GM12878 (cell line): Measurements from ENCODE around the gene EXOC4. TPM values are rescaled to one million over a fixed set of nuclear protein-coding genes. Genes with fewer than 3 reads are reported as not detected.

Experiments
- ATAC-seq: fragments of 200-7000 bp; cut with Tn5 transposase; 3 replicates; pipeline ENCODE4 v1.9.1; 2020; ENCODE audit warnings: mild to moderate bottlenecking, moderate library complexity
- BruUV-seq: library from RNA; stranded (reverse); fragments of 400-500 nt; replicated peaks from 2 replicates; lab custom pipeline; 2021; lab: Mats Ljungman, UMichigan
- CTCF ChIA-PET: fragments of 300-600 bp; sonication (Branson Sonifier 250); formaldehyde crosslinking; extraction: SDS; loops from one replicate; lab custom pipeline; 2021; ENCODE audit warnings: inconsistent platforms; lab: Yijun Ruan, JAX
- POLR2A ChIA-PET: fragments of 350-600 bp; formaldehyde crosslinking; extraction: SDS; loops from one replicate; lab custom pipeline; 2021; ENCODE audit warnings: inconsistent platforms; lab: Charles Lee
- RAD21 ChIA-PET: fragments of 300-600 bp; sonication (Branson Sonifier 250); formaldehyde crosslinking; loops from one replicate; lab custom pipeline; 2023; ENCODE audit warnings: antibody characterized with exemption; ENCODE audit not compliant: unreplicated experiment; lab: Charles Lee
- SMC1A ChIA-PET: fragments of 300-600 bp; sonication (Branson Sonifier 250); formaldehyde crosslinking; loops from one replicate; lab custom pipeline; 2023; ENCODE audit not compliant: unreplicated experiment, uncharacterized antibody; lab: Charles Lee
- DNase-seq: peaks from one replicate; pipeline ENCODE4 v3.0.0-alpha.2; 2011; ENCODE audit warnings: low read depth, low spot score
- FAIRE-seq: peaks from 3 replicates; lab custom pipeline; 2011; peaks lifted over from hg19 to GRCh38; lab: Jason Lieb, UNC
- H2AFZ ChIP-seq: 2 replicates; pipeline ENCODE4 v1.6.0; 2011; ENCODE audit warnings: low read depth, low read length, control low read depth; ENCODE audit not compliant: control insufficient read depth
- H3K27ac ChIP-seq: 2 replicates; pipeline ENCODE4 v1.5.1; 2011; ENCODE audit warnings: control low read depth; ENCODE audit not compliant: control insufficient read depth, insufficient read depth
- H3K27me3 ChIP-seq, 2 experiments: replicated peaks in 1 of 2; 2 replicates each; pipeline versions ENCODE4 v1.6.0 to v1.6.1; 2011; ENCODE audit warnings: low read length in 1 of 2; ENCODE audit not compliant: control insufficient read depth in 2 of 2, insufficient read depth in 2 of 2
- H3K36me3 ChIP-seq, 2 experiments: 2 replicates each; pipeline ENCODE4 v1.5.1; 2011; ENCODE audit warnings: low read length in 1 of 2; ENCODE audit not compliant: control insufficient read depth in 2 of 2, insufficient read depth in 2 of 2
- H3K4me1 ChIP-seq: 2 replicates; pipeline ENCODE4 v1.6.1; 2011; ENCODE audit warnings: mild to moderate bottlenecking, low read length, moderate library complexity, mixed read lengths; ENCODE audit not compliant: control insufficient read depth, insufficient read depth
- H3K4me2 ChIP-seq: 2 replicates; pipeline ENCODE4 v1.6.0; 2011; ENCODE audit warnings: control low read depth; ENCODE audit not compliant: control insufficient read depth, insufficient read depth
- H3K4me3 ChIP-seq: fragments of 200-600 bp; sonication (generic); 2 replicates; pipeline ENCODE4 v1.5.1; 2016
- H3K79me2 ChIP-seq: 2 replicates; pipeline ENCODE4 v1.6.0; 2011; ENCODE audit warnings: low read length; ENCODE audit not compliant: control insufficient read depth, insufficient read depth
- H3K9ac ChIP-seq: 2 replicates; pipeline ENCODE4 v1.8.0; 2011; ENCODE audit warnings: low read length, control low read depth, mixed read lengths; ENCODE audit not compliant: control insufficient read depth, insufficient read depth
- H3K9me3 ChIP-seq: replicated peaks from 3 replicates; pipeline ENCODE4 v1.5.1; 2011; ENCODE audit warnings: mild to moderate bottlenecking, low read length; ENCODE audit not compliant: control insufficient read depth, insufficient read depth
- H4K20me1 ChIP-seq: 2 replicates; pipeline ENCODE4 v1.6.0; 2011; ENCODE audit not compliant: control insufficient read depth, insufficient read depth
- ATF2 ChIP-seq: IDR thresholded peaks from 2 replicates; pipeline ENCODE4 v1.6.1; 2012; ENCODE audit warnings: low read length, inconsistent platforms
- CHD2 ChIP-seq: IDR thresholded peaks from 2 replicates; pipeline ENCODE4 v1.6.1; 2011; ENCODE audit warnings: low read depth, low read length, improper control_type of control experiment, borderline replicate concordance
- CREB1 ChIP-seq: IDR thresholded peaks from 2 replicates; pipeline ENCODE4 v1.6.1; 2012; ENCODE audit warnings: low read depth, mild to moderate bottlenecking, inconsistent platforms
- FOXK2 ChIP-seq: fragments of 450-650 bp; IDR thresholded peaks from 2 replicates; pipeline ENCODE4 v1.6.1; 2017; ENCODE audit warnings: mild to moderate bottlenecking, moderate library complexity
- IRF3 ChIP-seq: fragments of 450-650 bp; IDR thresholded peaks from 2 replicates; pipeline ENCODE4 v1.6.1; 2014; ENCODE audit warnings: mild to moderate bottlenecking
- MXI1 ChIP-seq: fragments of 150-350 bp; IDR thresholded peaks from 2 replicates; pipeline ENCODE4 v1.6.1; 2011; ENCODE audit warnings: low read depth, mild to moderate bottlenecking, inconsistent platforms, low read length, improper control_type of control experiment
- PML ChIP-seq: IDR thresholded peaks from 2 replicates; pipeline ENCODE4 v1.6.1; 2012; ENCODE audit warnings: low read length, inconsistent platforms
- ZBTB33 ChIP-seq: fragments of 450-650 bp; IDR thresholded peaks from 2 replicates; pipeline ENCODE4 v1.6.1; 2017; ENCODE audit warnings: mild to moderate bottlenecking
- ZBTB40 ChIP-seq: fragments of 450-650 bp; IDR thresholded peaks from 2 replicates; pipeline ENCODE4 v1.6.1; 2016; ENCODE audit warnings: mild to moderate bottlenecking, moderate library complexity, borderline replicate concordance
- ZNF274 ChIP-seq: IDR thresholded peaks from one replicate; pipeline ENCODE4 v1.8.0; 2011; ENCODE audit not compliant: insufficient read length, insufficient read depth
- ZNF592 ChIP-seq: fragments of 450-650 bp; IDR thresholded peaks from 2 replicates; pipeline ENCODE4 v1.6.1; 2017; ENCODE audit warnings: mild to moderate bottlenecking, moderate library complexity
- WGBS: methylation state at CpG from one replicate; pipeline ENCODE4 v1.1.6; 2016; ENCODE audit warnings: low lambda C conversion rate; ENCODE audit not compliant: insufficient replicate concordance, insufficient coverage; ENCODE audit errors: missing lambda C conversion rate; 5-methylcytosine and 5-hydroxymethylcytosine counted together
- in situ Hi-C: fragments of 300-500 bp; cut with MboI; formaldehyde crosslinking; loops from 9 replicates; pipeline ENCODE4 v1.14.3; 2018; ENCODE audit warnings: mixed read lengths
- intact Hi-C: fragments of 100-400 bp; cut with micrococcal nuclease; formaldehyde crosslinking; loops from one replicate; pipeline ENCODE4 v1.14.2; 2022; ENCODE audit not compliant: unreplicated experiment
- polyA plus RNA-seq, 11 experiments: library from polyadenylated mRNA; depleted of rRNA in 4 of 11; unstranded in 6 of 11; stranded (reverse) in 5 of 11; fragments of >200 nt; fragmentation: Nextera tagmentation in 4 of 11; fragmentation: Illumina TruSeq in 1 of 11; extraction: Ambion mirVana in 4 of 11; extraction: Trizol in 1 of 11; gene quantifications; 1 replicate in 1 of 11; 2 replicates in 10 of 11; pipeline versions ENCODE4 v1.2.1 to v1.2.3, GENCODE V29; 2011 to 2016; ENCODE audit warnings: inconsistent platforms in 2 of 11, missing spikeins in 2 of 11, low read depth in 1 of 11
- total RNA-seq, 4 experiments: library from RNA; depleted of rRNA in 3 of 4; stranded (reverse); fragments of >200 nt in 3 of 4; fragmentation: Illumina TruSeq in 1 of 4; extraction: Trizol in 1 of 4; gene quantifications; 2 replicates each; pipeline versions ENCODE4 v1.2.1 to v1.2.3, GENCODE V29; 2013 to 2021

Gene EXOC4
- total and polyA plus RNA-seq, 10 of the 15 experiments (the other 5 are each of a cell fraction or from before 2014, with no cell fraction given), result 13.2 to 44.5 (median 29.6) TPM

GRCh38 chr7:134024739-134025138 lies 771.9 kb downstream of the EXOC4 start:
- no peaks in the 10 kb centered on the region for H3K4me1 ChIP-seq
- CTCF ChIA-PET, result interaction anchor here (0.6 to 1.2 kb wide), 3 partner anchors 8 to 1140 kb away, joined by 3 to 7 read pairs (median 3); no protein-coding TSS in a partner anchor
- DNase-seq, result no peak
- no peaks in the 10 kb centered on the region for H3K9me3 ChIP-seq
- intact Hi-C loops, result no loop called here
- SMC1A ChIA-PET, result interaction anchor here (1.0 kb wide), 1 partner anchor 35 kb away, joined by 3 read pairs; no protein-coding TSS in a partner anchor
- no TSS peak for BruUV-seq
- no peak for ATAC-seq
- no peaks in the 10 kb centered on the region for H3K27me3 ChIP-seq
- no peaks in the 10 kb centered on the region for H3K36me3 ChIP-seq
- in situ Hi-C loops, result no loop called here
- no peak overlapping the region for H3K9ac ChIP-seq
- WGBS, result 100% methylated on average over 2 of the region's 2 CpGs
- RAD21 ChIA-PET, result no interaction called here
- H3K4me3 ChIP-seq, result no peak overlapping the region
- H3K27ac ChIP-seq, result no peak overlapping the region
- H3K4me2 ChIP-seq, result no peak overlapping the region
- H2AFZ ChIP-seq, result no peak overlapping the region
- FAIRE-seq, result no peak
- no peaks in the 10 kb centered on the region for H4K20me1 ChIP-seq
- POLR2A ChIA-PET, result no interaction called here
- no peaks in the 10 kb centered on the region for H3K79me2 ChIP-seq
- no peak for TF ChIP-seq CHD2
- no peak for TF ChIP-seq MXI1
- TF ChIP-seq IRF3, result no peak
- TF ChIP-seq ZNF274, result no peak
- no peak for TF ChIP-seq ZNF592
- TF ChIP-seq FOXK2, result no peak
- no peak for TF ChIP-seq ATF2
- no peak for TF ChIP-seq ZBTB33
- no peak for TF ChIP-seq CREB1
- no peak for TF ChIP-seq PML
- TF ChIP-seq ZBTB40, result no peak
